Body of pancreas (tissue), 4 donors: ENCODE measurements around the gene KLHL28.

Source experiments
- CTCF ChIP-seq, 7 experiments: fragments of 450-650 bp in 4 of 7; fragments of 200-600 bp in 3 of 7; sonication (generic) in 3 of 7; IDR thresholded peaks; one replicate each; pipeline ENCODE4 v1.5.1; 2016 to 2019; ENCODE audit warnings: antibody characterized with exemption in 7 of 7
- POLR2A ChIP-seq, 3 donors: fragments of 450-650 bp; IDR thresholded peaks; one replicate each; pipeline ENCODE4 v1.6.1; 2016; ENCODE audit warnings: antibody characterized with exemption in 3 of 3, mild to moderate bottlenecking in 2 of 3

- no peak for TF ChIP-seq CTCF (IDR thresholded peaks at IDR 0.05)
- no peak for TF ChIP-seq POLR2A (IDR thresholded peaks at IDR 0.05)
Observed at GRCh38 chr14:44910821-44911220, 50.9 kb downstream of the KLHL28 start.
